ENCODE measurements around the gene TNC.

- TF ChIP-seq CTCF (IDR thresholded peaks at IDR 0.05; ENCODE audit: extremely low read depth in 1 of 2, insufficient read depth in 1 of 2, low read depth in 1 of 2, low read length in 2 of 2) (no peak), FOS (IDR thresholded peaks at IDR 0.05; ENCODE audit: borderline replicate concordance, insufficient read depth, low read length) (no peak), POLR2A (IDR thresholded peaks at IDR 0.05; ENCODE audit: low read depth, low read length) (no peak), POLR2AphosphoS5 (IDR thresholded peaks at IDR 0.05; ENCODE audit: insufficient read depth, low read depth, low read length) (no peak), MYC (IDR thresholded peaks at IDR 0.05; ENCODE audit: low read depth, low read length) (no peak), MAX (IDR thresholded peaks at IDR 0.05; ENCODE audit: insufficient read depth, insufficient read length) (no peak), EZH2 (IDR thresholded peaks at IDR 0.05; ENCODE audit: borderline replicate concordance, low read depth, low read length, severe bottlenecking) (no peak), JUN (IDR thresholded peaks at IDR 0.05; ENCODE audit: borderline replicate concordance, insufficient read depth, insufficient read length, low read depth) (no peak), GATA2 (IDR thresholded peaks at IDR 0.05; ENCODE audit: insufficient read depth, insufficient read length, low read depth, low read length) (no peak)
Observed at GRCh38 chr9:115142517-115143270, 24.7 kb upstream of the TNC start.

Data from endothelial cell of umbilical vein (primary cell).